ENCODE results near the gene MILR1.

GRCh38 chr17:64503821-64504768, 55.2 kb downstream of the MILR1 start:
- TF ChIP-seq CTCF (conservative IDR thresholded peaks at IDR 0.05) (no peak), ZFX (IDR thresholded peaks at IDR 0.05) (no peak)
